SK-N-MC (cell line): Measurements from ENCODE around the gene DUSP22.

Experiments
- DNase-seq: peaks from one replicate; pipeline ENCODE4 v3.0.0-alpha.2; 2011; ENCODE audit warnings: low read depth, low spot score
- H3K27ac ChIP-seq: fragments of 200-600 bp; sonication (generic); 2 replicates; pipeline ENCODE4 v1.5.1; 2016; ENCODE audit warnings: mixed run types
- H3K36me3 ChIP-seq: fragments of 200-600 bp; sonication (generic); 2 replicates; pipeline ENCODE4 v1.6.1; 2017; ENCODE audit warnings: antibody characterized with exemption, low read length, mixed read lengths; ENCODE audit not compliant: insufficient read depth
- H3K4me3 ChIP-seq: fragments of 200-600 bp; sonication (generic); 2 replicates; pipeline ENCODE4 v1.5.1; 2016
- H3K9ac ChIP-seq: fragments of 200-600 bp; sonication (generic); 2 replicates; pipeline ENCODE4 v1.8.0; 2017; ENCODE audit warnings: mixed run types, mixed read lengths; ENCODE audit not compliant: insufficient read length
- H3K9me3 ChIP-seq: fragments of 200-600 bp; sonication (generic); 2 replicates; pipeline ENCODE4 v1.6.1; 2017; ENCODE audit warnings: low read depth, mild to moderate bottlenecking, antibody characterized with exemption, low read length, moderate library complexity, mixed read lengths
- EZH2 ChIP-seq: fragments of 200-600 bp; sonication (generic); IDR thresholded peaks from one replicate; pipeline ENCODE4 v1.6.1; 2017; ENCODE audit warnings: antibody characterized with exemption
- FOXP2 ChIP-seq: optimal IDR thresholded peaks from 2 replicates; pipeline ENCODE3; 2011; ENCODE audit warnings: mild to moderate bottlenecking, moderate library complexity; ENCODE audit not compliant: insufficient read depth; ENCODE audit errors: extremely low read length, control extremely low read depth
- POLR2AphosphoS5 ChIP-seq: IDR thresholded peaks from 2 replicates; pipeline ENCODE4 v1.6.1; 2012; ENCODE audit warnings: mild to moderate bottlenecking, low read depth, low read length, borderline replicate concordance

The DUSP22 gene

GRCh38 chr6:397056-397455 is 104.8 kb downstream of the DUSP22 start:
- no peak overlapping the region for H3K27ac ChIP-seq
- TF ChIP-seq EZH2: no peak
- no peaks in the 10 kb centered on the region for H3K36me3 ChIP-seq
- no peak overlapping the region for H3K4me3 ChIP-seq
- DNase-seq: no peak
- H3K9me3 ChIP-seq: no peaks in the 10 kb centered on the region
- H3K9ac ChIP-seq: no peak overlapping the region

- H3K9me3 ChIP-seq: no peaks in the 10 kb centered on the region
- no peak overlapping the region for H3K27ac ChIP-seq
- no peaks in the 10 kb centered on the region for H3K36me3 ChIP-seq
- no peak for TF ChIP-seq EZH2
- no peak for TF ChIP-seq POLR2AphosphoS5
- no peak for TF ChIP-seq FOXP2
- no peak for DNase-seq
- H3K9ac ChIP-seq: no peak overlapping the region
- no peak overlapping the region for H3K4me3 ChIP-seq
Measured at GRCh38 chr6:397604-398003, 105.3 kb downstream of the DUSP22 start.

GRCh38 chr6:398065-398464 is 105.8 kb downstream of the DUSP22 start:
- no peaks in the 10 kb centered on the region for H3K36me3 ChIP-seq
- no peaks in the 10 kb centered on the region for H3K9me3 ChIP-seq
- DNase-seq: no peak
- H3K9ac ChIP-seq: no peak overlapping the region
- H3K27ac ChIP-seq: no peak overlapping the region
- no peak overlapping the region for H3K4me3 ChIP-seq
- TF ChIP-seq EZH2: no peak
- TF ChIP-seq POLR2AphosphoS5: no peak

- TF ChIP-seq POLR2AphosphoS5 (no peak), FOXP2 (no peak), EZH2 (no peak)
- no peak overlapping the region for H3K27ac ChIP-seq
- H3K4me3 ChIP-seq: no peak overlapping the region
- no peak overlapping the region for H3K9ac ChIP-seq
- no peak for DNase-seq
- H3K9me3 ChIP-seq: no peaks in the 10 kb centered on the region
- no peaks in the 10 kb centered on the region for H3K36me3 ChIP-seq
Measured at GRCh38 chr6:398558-399078, 106.3 kb downstream of the DUSP22 start.

GRCh38 chr6:399785-400534 is 107.7 kb downstream of the DUSP22 start:
- TF ChIP-seq POLR2AphosphoS5 (no peak), EZH2 (no peak), FOXP2 (no peak)
- H3K9me3 ChIP-seq: no peaks in the 10 kb centered on the region
- no peak overlapping the region for H3K27ac ChIP-seq
- H3K36me3 ChIP-seq: no peaks in the 10 kb centered on the region
- DNase-seq: no peak
- no peak overlapping the region for H3K4me3 ChIP-seq
- H3K9ac ChIP-seq: no peak overlapping the region

GRCh38 chr6:400815-401214 is 108.5 kb downstream of the DUSP22 start:
- no peak overlapping the region for H3K9ac ChIP-seq
- no peak for DNase-seq
- no peak overlapping the region for H3K4me3 ChIP-seq
- no peaks in the 10 kb centered on the region for H3K9me3 ChIP-seq
- H3K36me3 ChIP-seq: no peaks in the 10 kb centered on the region
- TF ChIP-seq EZH2: no peak
- TF ChIP-seq FOXP2: no peak
- no peak for TF ChIP-seq POLR2AphosphoS5
- no peak overlapping the region for H3K27ac ChIP-seq
